HTERT RPE-1 (cell line): ENCODE results near the gene SLC1A3.
"Not testable (repeated sequence)": the region's sequence is repeated elsewhere in the genome, so short reads cannot be mapped to it uniquely, and the experiment has no call there.

Experiments used
- in situ Hi-C: fragments of 300-500 bp; cut with MboI; formaldehyde crosslinking; loops from 4 replicates; pipeline ENCODE4 v1.14.3; 2020; ENCODE audit warnings: low sequenced_read_pairs

SLC1A3 gene

GRCh38 chr5:36606428-36607113, at the start of gene SLC1A3:
TSS of gene SLC1A3 (plus strand) at chr5:36606606. CDS start at chr5:36608424, 1,818 bp downstream.
- in situ Hi-C loops, result no loop called here

DNA sequence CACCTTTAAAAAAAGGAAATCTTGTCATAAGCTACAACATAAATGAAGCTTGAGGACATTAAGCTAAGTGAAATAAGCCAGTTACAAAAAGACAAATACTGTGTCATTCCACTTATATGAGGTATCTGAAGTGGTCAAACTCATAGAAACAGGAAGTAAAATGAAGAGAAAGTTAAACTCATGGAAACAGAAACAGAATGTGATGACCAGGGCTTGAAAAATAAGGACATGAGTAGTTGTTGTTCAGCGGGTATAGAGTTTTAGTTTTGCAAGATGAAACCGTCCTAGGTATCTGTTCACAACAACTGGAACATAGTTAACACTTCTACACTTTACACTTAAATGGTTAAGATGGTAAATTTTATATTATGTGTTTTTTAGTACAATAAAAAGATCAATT, 47.8 kb upstream of the SLC1A3 start:
- in situ Hi-C loops, result no loop called here

GRCh38 chr5:36561601-36562000, 44.8 kb upstream of the SLC1A3 start:
- in situ Hi-C loops, result no loop called here

- in situ Hi-C loops, result no loop called here
Measured at GRCh38 chr5:36569491-36569890, 36.9 kb upstream of the SLC1A3 start.

DNA sequence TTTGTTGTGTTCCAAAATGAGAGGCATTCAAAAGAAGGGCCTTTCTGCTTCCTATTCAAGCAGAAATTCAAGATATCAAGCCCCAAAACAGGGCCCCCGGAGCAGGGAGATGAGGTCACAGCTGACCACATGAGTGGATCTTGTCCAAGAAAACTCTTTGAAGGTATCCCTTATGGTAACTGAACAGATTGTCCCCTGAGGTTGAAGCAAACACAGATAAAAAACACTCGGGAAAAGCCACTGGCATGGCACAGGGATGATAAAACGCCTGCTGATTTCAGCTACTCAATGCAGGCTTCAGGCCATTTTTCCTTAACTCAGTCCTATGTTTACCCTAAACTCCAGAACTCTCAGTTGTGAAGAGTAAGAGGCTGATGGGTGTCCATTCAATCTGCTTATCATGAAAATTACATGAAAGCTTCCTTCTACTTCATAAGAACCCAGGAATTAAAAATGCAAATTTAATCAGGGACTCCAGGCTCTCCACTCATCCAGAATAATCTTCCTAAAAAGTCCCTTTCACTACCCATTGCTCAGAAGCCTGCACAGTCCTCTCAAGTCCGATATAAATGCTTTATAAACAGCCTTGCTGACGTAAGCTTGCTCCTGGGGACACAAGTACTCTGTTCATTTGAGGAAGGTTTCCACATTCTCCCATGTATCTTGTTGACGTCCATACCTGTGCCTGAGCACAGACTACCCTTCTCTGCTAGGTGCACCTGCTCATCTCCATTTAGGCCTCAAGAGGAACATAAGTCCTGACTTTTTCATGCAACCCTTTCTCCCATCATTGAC, 35.9 kb upstream of the SLC1A3 start:
- in situ Hi-C loops, result no loop called here

DNA sequence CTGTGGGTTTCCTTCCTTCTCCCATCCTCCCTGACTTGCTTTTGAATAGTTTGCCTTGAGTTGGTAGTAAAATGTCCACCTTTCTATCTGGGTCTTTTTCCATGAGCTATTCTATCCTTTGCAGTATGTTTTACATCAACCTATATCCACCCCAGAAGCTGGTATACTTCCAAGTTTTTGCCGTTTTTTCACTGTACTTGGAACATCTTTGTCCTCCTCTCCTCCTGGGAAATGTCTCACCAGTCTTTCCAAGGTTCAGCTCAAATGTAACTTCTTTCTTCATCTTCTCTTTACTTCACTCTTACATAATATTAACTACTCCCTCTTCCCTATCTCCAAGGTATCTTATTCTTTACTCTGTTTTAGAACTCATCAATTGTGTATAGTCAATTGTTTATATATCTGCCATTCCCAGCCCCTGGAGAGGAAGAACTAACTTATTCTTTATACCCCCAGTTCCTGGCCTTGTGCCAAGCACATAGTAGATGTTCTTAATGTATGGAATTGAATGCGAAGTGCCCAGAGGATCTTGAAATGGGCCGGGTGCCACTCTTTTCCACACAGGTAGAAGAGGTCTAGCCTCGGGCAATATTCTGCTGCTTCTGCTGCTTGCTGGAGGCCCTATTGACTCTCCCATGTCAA, 34.9 kb upstream of the SLC1A3 start:
- in situ Hi-C loops, result no loop called here

DNA sequence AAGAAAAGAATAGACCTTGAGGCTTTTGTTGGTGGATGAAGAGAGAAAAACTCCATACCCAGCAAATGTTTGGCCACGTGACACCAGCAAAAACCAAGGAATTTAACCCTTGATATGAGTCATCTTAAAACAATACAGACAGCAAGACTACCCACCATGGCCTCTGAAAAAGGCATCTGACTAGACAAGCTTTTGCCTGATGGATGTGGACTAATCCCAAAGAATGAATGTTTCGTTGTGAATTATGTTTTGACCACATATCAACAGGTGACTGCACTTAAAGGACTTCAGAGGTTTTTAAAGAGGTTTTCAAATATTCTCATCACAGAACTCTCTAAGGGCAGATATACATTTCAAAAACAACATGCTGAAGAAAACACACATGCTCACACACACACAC, 33.0 kb upstream of the SLC1A3 start:
- in situ Hi-C loops, result no loop called here

DNA sequence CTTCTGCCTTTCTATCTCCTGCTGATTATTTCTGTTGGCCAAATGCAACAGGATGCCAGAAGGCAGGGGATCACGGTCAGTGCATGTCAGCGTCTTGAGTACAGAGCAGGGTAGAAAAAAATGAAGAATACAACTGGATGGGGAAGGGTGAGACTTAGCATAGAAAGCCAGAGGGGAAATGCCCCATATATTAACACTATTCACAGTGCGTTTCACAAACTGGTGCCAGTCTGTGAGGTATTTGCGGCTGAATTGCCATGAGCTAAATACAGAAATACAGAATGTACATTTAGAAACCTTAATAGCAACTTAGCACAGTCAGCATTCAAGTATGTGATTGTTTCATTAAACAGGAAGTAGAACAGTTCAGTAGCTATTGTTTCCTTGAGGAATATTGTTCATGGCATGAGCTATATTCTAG, 31.0 kb upstream of the SLC1A3 start:
- in situ Hi-C loops, result no loop called here

DNA sequence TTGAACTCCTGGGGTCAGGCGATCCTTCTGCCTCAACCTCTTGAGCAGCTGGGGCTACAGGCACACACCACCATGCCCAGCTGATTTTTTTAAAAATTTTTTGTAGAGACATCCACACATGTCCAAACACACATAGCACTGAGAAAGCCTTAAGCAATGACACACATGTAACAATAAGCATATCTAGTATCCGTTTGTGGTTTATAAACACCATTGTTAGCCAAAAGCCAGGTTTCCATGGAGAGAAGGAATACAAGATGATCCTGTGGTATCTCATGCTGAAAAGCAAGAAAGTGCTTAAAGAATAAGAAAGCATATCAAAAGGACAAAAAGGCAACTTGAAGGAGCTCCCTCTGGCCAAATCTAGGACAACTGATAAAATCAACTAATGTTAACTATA, 29.7 kb upstream of the SLC1A3 start:
- in situ Hi-C loops, result no loop called here

- in situ Hi-C loops, result not testable (repeated sequence)
Measured at GRCh38 chr5:36579858-36580257, 26.5 kb upstream of the SLC1A3 start.

DNA sequence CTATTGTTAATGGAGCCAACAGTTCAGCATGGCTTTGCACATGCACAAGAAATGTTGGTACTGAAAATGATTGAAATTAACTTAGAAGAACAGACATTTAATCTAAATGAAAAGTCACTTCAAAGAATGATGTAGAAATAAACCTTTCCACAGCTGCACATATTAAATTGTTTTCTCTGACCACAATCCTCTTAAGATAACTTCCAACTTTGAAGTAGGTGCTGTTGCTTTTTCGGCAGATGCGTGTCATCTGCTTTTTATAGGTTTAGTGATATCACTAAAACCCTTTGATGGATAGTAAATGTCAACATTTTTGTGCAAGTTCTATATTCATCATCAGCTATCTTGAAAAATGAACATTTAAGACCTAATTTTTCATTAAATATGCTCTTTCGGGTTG, 25.3 kb upstream of the SLC1A3 start:
- in situ Hi-C loops, result no loop called here

- in situ Hi-C loops, result no loop called here
Measured at GRCh38 chr5:36584009-36584875, 22.2 kb upstream of the SLC1A3 start.

GRCh38 chr5:36585701-36586100, 20.7 kb upstream of the SLC1A3 start:
- in situ Hi-C loops, result no loop called here

GRCh38 chr5:36587354-36587753, 19.1 kb upstream of the SLC1A3 start:
- in situ Hi-C loops, result no loop called here

GRCh38 chr5:36589735-36590134, 16.7 kb upstream of the SLC1A3 start:
- in situ Hi-C loops, result not testable (repeated sequence)

GRCh38 chr5:36590513-36591286, 15.7 kb upstream of the SLC1A3 start:
- in situ Hi-C loops, result no loop called here

GRCh38 chr5:36593867-36594266, 12.5 kb upstream of the SLC1A3 start:
- in situ Hi-C loops, result no loop called here

DNA sequence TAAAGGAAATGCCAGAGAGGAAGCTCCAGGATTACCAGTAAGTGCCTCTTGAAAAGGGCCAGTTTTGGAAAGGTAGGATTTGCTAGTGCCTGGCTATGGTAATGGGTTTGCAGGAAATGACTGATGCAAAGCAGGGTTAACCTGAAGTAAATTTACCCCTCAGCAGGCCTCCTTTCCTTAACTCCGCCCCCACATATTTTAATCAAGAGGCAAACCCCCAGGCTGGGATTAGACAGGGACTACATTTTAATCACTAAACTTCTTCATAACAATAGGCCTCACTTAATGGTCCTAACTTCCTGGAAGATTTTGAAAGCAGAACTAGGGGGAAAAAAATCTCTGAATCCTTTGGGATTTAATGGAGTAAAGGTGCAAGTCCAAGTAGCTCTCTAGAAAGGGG, 10.2 kb upstream of the SLC1A3 start:
- in situ Hi-C loops, result no loop called here

GRCh38 chr5:36596756-36597155, 9.7 kb upstream of the SLC1A3 start:
- in situ Hi-C loops, result no loop called here

GRCh38 chr5:36598045-36598444, 8.4 kb upstream of the SLC1A3 start:
- in situ Hi-C loops, result no loop called here
